Measurements from ENCODE around the gene TTC38.
"Not testable (repeated sequence)": the region's sequence is repeated elsewhere in the genome, so short reads cannot be mapped to it uniquely, and the experiment has no call there.

The TTC38 gene

DNA sequence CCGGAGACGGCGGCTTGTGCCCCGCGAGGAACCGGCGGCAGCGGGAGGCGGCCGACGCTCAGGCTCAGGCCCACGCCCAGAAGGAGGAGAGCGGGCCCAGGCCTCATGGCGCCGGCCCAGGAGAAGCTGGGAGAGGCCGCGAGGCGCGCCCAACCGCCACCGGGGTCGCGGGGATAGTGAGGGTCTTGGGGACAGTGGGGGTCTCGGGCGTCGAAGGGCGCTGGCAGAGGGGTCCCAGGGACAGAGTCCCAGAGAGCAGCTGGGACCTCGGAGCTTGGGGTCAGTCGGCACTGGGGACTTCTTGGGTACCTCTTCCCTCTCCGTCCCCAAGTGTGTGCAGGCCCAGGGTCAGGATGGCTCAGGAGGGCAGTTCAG is 4.6 kb upstream of the TTC38 start, which contains the start of gene PKDREJ:
PKDREJ (minus strand) TSS at position 128 of the 375 bp plus-strand sequence; CDS start at position 107, 21 bp downstream.
- H3K4me3 ChIP-seq (replicated peaks; ENCODE audit: low read depth, low read length) = no peak within 1 kb of the TSS
- no peak for DNase-seq (ENCODE audit: low read depth)
- TF ChIP-seq, protein P1, sequence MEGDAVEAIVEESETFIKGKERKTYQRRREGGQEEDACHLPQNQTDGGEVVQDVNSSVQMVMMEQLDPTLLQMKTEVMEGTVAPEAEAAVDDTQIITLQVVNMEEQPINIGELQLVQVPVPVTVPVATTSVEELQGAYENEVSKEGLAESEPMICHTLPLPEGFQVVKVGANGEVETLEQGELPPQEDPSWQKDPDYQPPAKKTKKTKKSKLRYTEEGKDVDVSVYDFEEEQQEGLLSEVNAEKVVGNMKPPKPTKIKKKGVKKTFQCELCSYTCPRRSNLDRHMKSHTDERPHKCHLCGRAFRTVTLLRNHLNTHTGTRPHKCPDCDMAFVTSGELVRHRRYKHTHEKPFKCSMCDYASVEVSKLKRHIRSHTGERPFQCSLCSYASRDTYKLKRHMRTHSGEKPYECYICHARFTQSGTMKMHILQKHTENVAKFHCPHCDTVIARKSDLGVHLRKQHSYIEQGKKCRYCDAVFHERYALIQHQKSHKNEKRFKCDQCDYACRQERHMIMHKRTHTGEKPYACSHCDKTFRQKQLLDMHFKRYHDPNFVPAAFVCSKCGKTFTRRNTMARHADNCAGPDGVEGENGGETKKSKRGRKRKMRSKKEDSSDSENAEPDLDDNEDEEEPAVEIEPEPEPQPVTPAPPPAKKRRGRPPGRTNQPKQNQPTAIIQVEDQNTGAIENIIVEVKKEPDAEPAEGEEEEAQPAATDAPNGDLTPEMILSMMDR (IDR thresholded peaks at IDR 0.05; ENCODE audit: low read length, missing control alignments) = no peak

DNA sequence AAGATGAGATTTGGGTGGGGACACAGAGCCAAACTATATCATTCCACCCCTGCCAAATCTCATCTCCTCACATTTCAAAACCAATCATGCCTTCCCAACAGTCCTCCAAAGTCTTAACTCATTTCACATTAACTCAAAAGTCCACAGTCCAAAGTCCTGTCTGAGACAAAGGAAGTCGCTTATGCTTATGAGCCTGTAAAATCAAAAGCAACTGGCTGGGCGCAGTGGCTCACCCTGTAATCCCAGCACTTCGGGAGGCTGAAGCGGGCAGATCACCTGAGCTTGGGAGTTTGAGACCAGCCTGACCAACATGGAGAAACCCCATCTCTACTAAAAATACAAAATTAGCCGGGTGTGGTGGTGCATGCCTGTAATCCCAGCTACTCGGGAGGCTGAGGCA is 3.3 kb upstream of the TTC38 start:
- DNase-seq (ENCODE audit: low read depth); H3K4me3 ChIP-seq (replicated peaks; ENCODE audit: low read depth, low read length): not testable (repeated sequence)

DNA sequence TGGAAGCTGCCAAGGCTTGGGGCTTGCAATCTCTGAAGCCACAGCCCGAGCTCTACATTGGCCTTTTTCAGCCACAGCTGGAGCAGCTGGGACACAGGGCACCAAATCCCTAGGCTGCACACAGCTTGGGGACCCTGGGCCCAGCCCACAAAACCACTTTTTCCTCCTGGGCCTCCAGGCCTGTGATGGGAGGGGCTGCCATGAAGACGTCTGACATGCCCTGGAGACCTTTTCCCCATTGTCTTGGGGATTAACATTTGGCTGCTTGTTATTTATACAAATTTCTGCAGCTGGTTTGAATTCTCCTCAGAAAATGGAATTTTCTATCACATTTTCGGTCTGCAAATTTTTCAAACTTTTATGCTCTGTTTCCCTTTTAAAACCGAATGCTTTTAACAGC is 2.2 kb upstream of the TTC38 start:
- DNase-seq (ENCODE audit: low read depth); H3K4me3 ChIP-seq (replicated peaks; ENCODE audit: low read depth, low read length): not testable (repeated sequence)

DNA sequence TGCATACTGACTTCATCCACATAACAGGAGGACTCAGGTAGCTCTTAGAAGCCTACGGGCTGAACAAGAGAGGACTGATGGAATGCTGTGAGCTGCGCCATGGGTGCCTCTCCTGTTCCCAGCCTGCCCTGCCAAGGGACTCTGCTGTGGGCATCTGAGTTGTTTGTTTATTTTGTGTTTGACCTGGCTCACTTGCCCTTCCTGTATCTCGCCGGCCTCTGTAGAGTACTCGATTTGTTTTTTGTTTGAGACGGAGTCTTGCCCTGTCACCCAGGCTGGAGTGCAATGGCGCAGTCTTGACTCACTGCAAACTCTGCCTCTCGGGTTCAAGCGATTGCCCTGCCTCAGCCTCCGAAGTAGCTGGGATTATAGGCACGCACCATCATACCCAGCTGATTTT is 1.8 kb downstream of the TTC38 start:
- no peak for DNase-seq (ENCODE audit: low read depth)

DNA sequence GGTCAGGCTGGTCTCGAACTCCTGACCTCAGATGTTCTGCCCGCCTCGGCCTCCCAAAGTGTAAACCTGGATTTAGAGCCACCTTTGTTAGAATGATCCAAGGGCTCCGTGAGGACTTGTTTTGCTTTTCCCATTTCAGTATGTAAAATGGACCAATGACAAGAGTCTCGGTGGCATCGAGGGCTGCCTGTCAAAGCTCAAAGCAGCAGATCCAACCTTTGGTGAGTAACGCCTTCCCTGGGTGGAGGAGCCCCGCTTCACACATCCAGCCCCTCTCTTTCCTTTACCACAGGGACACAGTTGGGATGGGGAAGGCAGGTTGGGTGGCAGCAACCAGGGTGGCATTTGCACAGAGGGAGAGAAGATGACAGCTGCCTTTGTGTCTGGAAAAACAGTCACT is 4.4 kb downstream of the TTC38 start:
- no peak overlapping the region for H3K4me3 ChIP-seq (replicated peaks; ENCODE audit: low read depth, low read length)
- TF ChIP-seq, protein P1 (IDR thresholded peaks at IDR 0.05; ENCODE audit: low read length, missing control alignments) = no peak
- no peak for DNase-seq (ENCODE audit: low read depth)

More for the DNA sequence above, 1.8 kb downstream of the TTC38 start:
- H3K4me3 ChIP-seq (replicated peaks; ENCODE audit: low read depth, low read length) = no peak overlapping the region
- TF ChIP-seq, protein P1 (IDR thresholded peaks at IDR 0.05; ENCODE audit: low read length, missing control alignments) = no peak

DNA sequence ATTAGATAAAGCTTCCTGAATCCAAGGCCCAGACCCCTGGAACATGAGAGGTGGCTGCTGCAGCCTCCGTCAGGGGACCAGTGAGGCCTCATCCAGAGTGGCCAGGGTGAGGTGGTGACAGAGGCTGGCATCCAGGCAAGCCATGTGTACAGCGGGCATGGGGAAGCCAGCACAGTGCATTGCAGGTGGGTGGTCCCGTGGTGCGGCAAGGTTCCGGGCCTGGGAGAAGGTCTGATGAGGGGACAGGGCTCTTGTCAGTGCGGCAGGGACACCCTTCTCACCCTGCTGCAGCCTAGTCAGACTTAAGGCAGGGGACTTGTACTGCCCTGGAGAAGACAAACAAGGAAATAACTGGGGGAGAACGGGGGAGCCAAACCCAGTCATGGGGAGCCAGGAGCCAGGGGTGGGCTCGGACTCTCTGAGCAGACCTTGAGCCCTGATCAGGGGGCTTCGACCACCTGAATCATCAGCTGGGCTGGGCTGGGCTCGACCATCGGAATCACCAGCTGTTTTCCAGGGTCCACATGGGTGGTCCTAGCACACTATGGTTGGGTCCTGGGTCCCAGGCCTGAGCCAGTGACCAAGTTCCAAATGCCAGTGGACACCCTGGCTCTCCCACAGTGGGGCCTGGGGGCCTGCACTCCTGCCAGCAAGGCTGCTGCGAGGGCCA is 5.1 kb downstream of the TTC38 start:
- DNase-seq (ENCODE audit: low read depth) = no peak
- TF ChIP-seq, protein P1 (IDR thresholded peaks at IDR 0.05; ENCODE audit: low read length, missing control alignments) = no peak
- no peak overlapping the region for H3K4me3 ChIP-seq (replicated peaks; ENCODE audit: low read depth, low read length)

DNA sequence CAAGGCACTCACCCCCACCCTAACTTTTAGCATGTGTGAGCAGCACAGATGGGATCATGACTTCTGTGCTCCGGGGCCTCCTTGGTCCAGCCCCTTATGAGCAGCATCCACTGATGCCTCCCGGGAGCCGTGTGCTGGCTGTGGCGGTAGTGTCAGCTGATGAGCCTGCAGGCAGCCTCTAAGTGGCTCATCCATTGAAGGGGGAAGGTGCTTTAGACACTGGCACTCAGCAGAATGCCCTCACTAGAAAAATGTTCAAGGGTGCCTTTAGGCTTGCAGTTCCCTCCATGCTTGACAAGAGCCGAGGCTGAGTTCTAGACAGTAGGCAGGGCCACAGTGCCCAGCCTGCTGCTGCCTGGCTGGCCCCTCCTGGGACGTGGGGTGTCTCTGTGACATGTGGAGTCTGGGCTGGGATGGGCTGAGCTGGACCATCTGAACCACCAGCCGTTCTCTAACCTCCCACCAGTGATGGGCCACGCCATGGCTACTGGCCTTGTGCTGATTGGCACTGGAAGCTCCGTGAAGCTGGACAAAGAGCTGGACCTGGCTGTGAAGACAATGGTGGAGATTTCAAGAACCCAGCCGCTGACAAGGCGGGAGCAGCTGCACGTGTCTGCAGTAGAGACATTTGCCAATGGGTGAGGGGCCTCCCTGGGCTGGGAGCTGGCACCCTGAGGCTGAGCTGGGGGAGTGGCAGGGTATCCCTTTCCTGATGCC is 5.8 kb downstream of the TTC38 start:
- DNase-seq (ENCODE audit: low read depth) = no peak
- TF ChIP-seq, protein P1 (IDR thresholded peaks at IDR 0.05; ENCODE audit: low read length, missing control alignments) = no peak
- H3K4me3 ChIP-seq (replicated peaks; ENCODE audit: low read depth, low read length) = no peak overlapping the region

DNA sequence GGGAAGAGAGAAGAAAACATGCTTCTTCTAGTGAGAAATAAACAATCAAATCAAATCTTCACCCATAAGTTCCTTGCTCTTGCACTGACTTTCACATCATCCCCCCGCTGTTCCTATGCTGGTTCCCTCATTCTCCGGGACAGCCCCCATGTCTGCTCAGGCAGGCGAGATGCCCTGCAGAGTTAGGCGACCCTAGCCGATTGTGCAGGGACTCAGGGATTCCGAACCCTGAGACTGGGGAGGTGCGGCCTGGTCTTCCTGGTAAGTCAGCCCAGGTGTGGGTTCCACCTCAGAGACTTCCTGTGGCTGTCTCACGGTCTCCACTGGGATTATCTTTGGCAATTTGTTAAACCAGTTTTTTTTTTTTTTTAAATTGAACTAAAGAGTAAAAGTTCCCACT is 6.6 kb downstream of the TTC38 start:
- TF ChIP-seq, protein P1 (IDR thresholded peaks at IDR 0.05; ENCODE audit: low read length, missing control alignments) = no peak
- DNase-seq (ENCODE audit: low read depth) = no peak
- H3K4me3 ChIP-seq (replicated peaks; ENCODE audit: low read depth, low read length) = no peak overlapping the region
